C4-2B (cell line): Measurements from ENCODE around the gene HMGXB3.

Experiments used
- ZFX ChIP-seq: fragments of 450-650 bp; IDR thresholded peaks from 2 replicates; pipeline ENCODE4 v1.6.1; 2017
- TF ChIP-seq, protein P1 (sequence below): fragments of 450-650 bp; conservative IDR thresholded peaks from 2 replicates; pipeline ENCODE4 v1.5.1; 2017; ENCODE audit warnings: mild to moderate bottlenecking

DNA sequence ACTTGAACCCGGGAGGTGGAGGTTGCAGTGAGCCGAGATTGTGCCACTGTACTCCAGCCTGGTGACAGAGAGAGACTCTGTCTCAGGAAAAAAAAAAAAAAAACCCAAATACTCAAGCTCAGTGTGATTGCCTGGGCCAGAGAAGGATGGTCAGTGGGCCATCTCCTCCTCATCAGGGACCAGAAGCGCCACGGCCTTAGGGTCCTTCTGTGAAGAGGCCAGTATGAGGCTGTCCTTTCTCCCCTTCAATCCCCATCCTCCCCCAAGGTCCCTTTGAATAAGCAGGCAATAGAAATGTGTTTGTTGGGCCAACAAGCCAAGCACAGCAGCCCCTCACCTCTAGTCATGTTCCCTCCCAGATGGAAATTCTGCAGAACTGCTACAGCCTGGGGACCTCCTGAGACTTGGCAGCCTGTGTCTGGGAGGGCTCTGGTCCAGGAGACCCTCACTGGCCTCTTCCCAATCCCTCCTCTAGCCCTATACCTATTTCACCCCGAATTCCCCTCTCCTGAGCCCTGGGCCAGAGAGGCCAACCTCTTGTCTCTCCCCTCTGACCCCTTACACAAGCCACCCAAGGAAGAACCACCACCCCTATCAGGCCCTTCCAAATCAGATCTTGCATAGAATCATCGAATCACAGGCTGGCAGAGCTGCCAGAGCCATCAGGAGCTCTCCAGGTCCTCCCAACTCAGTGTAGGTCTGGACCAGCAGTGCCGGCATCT, 84.8 kb downstream of the HMGXB3 start:
- TF ChIP-seq, protein P1, sequence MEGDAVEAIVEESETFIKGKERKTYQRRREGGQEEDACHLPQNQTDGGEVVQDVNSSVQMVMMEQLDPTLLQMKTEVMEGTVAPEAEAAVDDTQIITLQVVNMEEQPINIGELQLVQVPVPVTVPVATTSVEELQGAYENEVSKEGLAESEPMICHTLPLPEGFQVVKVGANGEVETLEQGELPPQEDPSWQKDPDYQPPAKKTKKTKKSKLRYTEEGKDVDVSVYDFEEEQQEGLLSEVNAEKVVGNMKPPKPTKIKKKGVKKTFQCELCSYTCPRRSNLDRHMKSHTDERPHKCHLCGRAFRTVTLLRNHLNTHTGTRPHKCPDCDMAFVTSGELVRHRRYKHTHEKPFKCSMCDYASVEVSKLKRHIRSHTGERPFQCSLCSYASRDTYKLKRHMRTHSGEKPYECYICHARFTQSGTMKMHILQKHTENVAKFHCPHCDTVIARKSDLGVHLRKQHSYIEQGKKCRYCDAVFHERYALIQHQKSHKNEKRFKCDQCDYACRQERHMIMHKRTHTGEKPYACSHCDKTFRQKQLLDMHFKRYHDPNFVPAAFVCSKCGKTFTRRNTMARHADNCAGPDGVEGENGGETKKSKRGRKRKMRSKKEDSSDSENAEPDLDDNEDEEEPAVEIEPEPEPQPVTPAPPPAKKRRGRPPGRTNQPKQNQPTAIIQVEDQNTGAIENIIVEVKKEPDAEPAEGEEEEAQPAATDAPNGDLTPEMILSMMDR: no peak
- TF ChIP-seq ZFX: no peak
